Measurements from ENCODE around the gene ZNF778.
A peak's percentile ranks its signal among the peaks of the same experiment; 100 is the strongest.
"Not testable (repeated sequence)": the region's sequence is repeated elsewhere in the genome, so short reads cannot be mapped to it uniquely, and the experiment has no call there.

Gene ZNF778

GRCh38 chr16:89219365-89219764 is 1.9 kb downstream of the ZNF778 start:
- no peak for DNase-seq

GRCh38 chr16:89221604-89222003 is 4.1 kb downstream of the ZNF778 start:
- DNase-seq = no peak

- no peak for DNase-seq
These were observed 5.4 kb downstream of the ZNF778 start for GRCh38 chr16:89222931-89223330.

GRCh38 chr16:89224665-89225064 is 7.2 kb downstream of the ZNF778 start:
- no peak for DNase-seq

- no peak for DNase-seq
These were observed 12.8 kb downstream of the ZNF778 start for GRCh38 chr16:89230255-89230654.

- DNase-seq = no peak
These were observed 14.6 kb downstream of the ZNF778 start for GRCh38 chr16:89232107-89232506.

- no peak for DNase-seq
These were observed 16.4 kb downstream of the ZNF778 start for GRCh38 chr16:89233678-89234490.

GRCh38 chr16:89237733-89238132 is 20.2 kb downstream of the ZNF778 start:
- DNase-seq = no peak

GRCh38 chr16:89241187-89242007 is 23.9 kb downstream of the ZNF778 start:
- peak; percentile 28 for DNase-seq

- no peak for DNase-seq
These were observed 25.3 kb downstream of the ZNF778 start for GRCh38 chr16:89242795-89243200.

- DNase-seq = no peak
These were observed 26.2 kb downstream of the ZNF778 start for GRCh38 chr16:89243664-89244063.

GRCh38 chr16:89244264-89244663 is 26.8 kb downstream of the ZNF778 start:
- not testable (repeated sequence) for DNase-seq

- DNase-seq = no peak
These were observed 27.3 kb downstream of the ZNF778 start for GRCh38 chr16:89244754-89245153.

- no peak for DNase-seq
These were observed 28.9 kb downstream of the ZNF778 start for GRCh38 chr16:89246383-89246902.

GRCh38 chr16:89246903-89247733 is 29.6 kb downstream of the ZNF778 start:
- DNase-seq = no peak

GRCh38 chr16:89247734-89248075 is 30.2 kb downstream of the ZNF778 start:
- DNase-seq = not testable (repeated sequence)

GRCh38 chr16:89248196-89248982 is 30.9 kb downstream of the ZNF778 start:
- no peak for DNase-seq

GRCh38 chr16:89253548-89254287 is 36.2 kb downstream of the ZNF778 start:
- DNase-seq = no peak

- peak; percentile 9 for DNase-seq
These were observed 39.2 kb downstream of the ZNF778 start for GRCh38 chr16:89256651-89257254.

GRCh38 chr16:89257281-89257731 is 39.8 kb downstream of the ZNF778 start:
- DNase-seq = no peak
